A549 (cell line): ENCODE data around the gene THBS1. TPM values are rescaled to one million over a fixed set of nuclear protein-coding genes. Genes with fewer than 3 reads are reported as not detected.

ENCODE experiments used
- ATAC-seq, 2 experiments: fragments of 200-7000 bp in 1 of 2; fragments of >200 bp in 1 of 2; cut with Nextera tagmentation in 1 of 2; cut with Tn5 transposase in 1 of 2; 3 replicates each; pipeline versions ENCODE4 v1.8.0 to v1.9.1; 2018 to 2020; ENCODE audit warnings: mild to moderate bottlenecking in 1 of 2, moderate library complexity in 1 of 2
- CTCF ChIA-PET: fragments of 300-600 bp; sonication (Branson Sonifier 250); formaldehyde crosslinking; extraction: SDS; loops from one replicate; lab custom pipeline; 2021; ENCODE audit warnings: antibody characterized with exemption, inconsistent platforms; lab: Yijun Ruan, JAX
- POLR2A ChIA-PET: fragments of 350-600 bp; formaldehyde crosslinking; extraction: SDS; loops from one replicate; lab custom pipeline; 2021; ENCODE audit warnings: antibody characterized with exemption, inconsistent platforms; lab: Yijun Ruan, JAX
- DNase-seq, 2 experiments: peaks; one replicate each; pipeline versions ENCODE4 v3.0.0 to v3.0.0-alpha.2; 2011 to 2016; ENCODE audit warnings: low read depth in 1 of 2, low spot score in 1 of 2
- FAIRE-seq: peaks from 2 replicates; lab custom pipeline; 2011; peaks lifted over from hg19 to GRCh38; lab: Jason Lieb, UNC
- H3K27ac ChIP-seq, 2 experiments: fragments of >200 bp; sonication (Bioruptor Twin); formaldehyde crosslinking; 3 replicates each; pipeline ENCODE4 v1.5.1; 2016 to 2017
- H3K4me1 ChIP-seq: fragments of >200 bp; sonication (Bioruptor Twin); formaldehyde crosslinking; 3 replicates; pipeline ENCODE4 v1.6.1; 2016
- H3K4me2 ChIP-seq: fragments of >200 bp; sonication (Bioruptor Twin); formaldehyde crosslinking; 3 replicates; pipeline ENCODE4 v1.6.1; 2016
- H3K4me3 ChIP-seq: fragments of >200 bp; sonication (Bioruptor Twin); formaldehyde crosslinking; 3 replicates; pipeline ENCODE4 v1.5.1; 2016
- H3K9me3 ChIP-seq: fragments of >200 bp; sonication (Bioruptor Twin); formaldehyde crosslinking; 3 replicates; pipeline ENCODE4 v1.6.1; 2016
- BCL3 ChIP-seq: fragments of >200 bp; sonication (Bioruptor Twin); formaldehyde crosslinking; IDR thresholded peaks from 3 replicates; pipeline ENCODE4 v1.6.1; 2016
- CBX2 ChIP-seq: fragments of 200-600 bp; sonication (generic); IDR thresholded peaks from 2 replicates; pipeline ENCODE4 v1.6.1; 2016; ENCODE audit warnings: low read depth, mild to moderate bottlenecking, borderline replicate concordance
- CBX8 ChIP-seq: fragments of 200-600 bp; sonication (generic); IDR thresholded peaks from 2 replicates; pipeline ENCODE4 v1.6.1; 2016
- E2F6 ChIP-seq: IDR thresholded peaks from 2 replicates; pipeline ENCODE4 v1.6.1; 2012; ENCODE audit warnings: low read depth, borderline replicate concordance
- FOSL2 ChIP-seq, 2 experiments: fragments of 450-650 bp in 1 of 2; fragments of >200 bp in 1 of 2; sonication (Bioruptor Twin) in 1 of 2; formaldehyde crosslinking; IDR thresholded peaks; 2 replicates each; pipeline versions ENCODE4 v1.5.0 to v1.6.1; 2016 to 2020; ENCODE audit warnings: mild to moderate bottlenecking in 1 of 2, moderate library complexity in 1 of 2
- FOXS1 ChIP-seq: fragments of 250-450 bp; sonication (Bioruptor Pico); IDR thresholded peaks from 2 replicates; pipeline ENCODE4 v1.5.0; 2020; ENCODE audit warnings: mild to moderate bottlenecking, moderate library complexity
- GATA3 ChIP-seq: IDR thresholded peaks from 2 replicates; pipeline ENCODE4 v1.6.1; 2012; ENCODE audit warnings: borderline replicate concordance
- HOXA7 ChIP-seq: fragments of 250-450 bp; sonication (Bioruptor Pico); IDR thresholded peaks from 2 replicates; pipeline ENCODE4 v1.5.0; 2020; ENCODE audit warnings: mild to moderate bottlenecking, moderate library complexity
- HOXB13 ChIP-seq: fragments of 250-450 bp; sonication (Bioruptor Pico); IDR thresholded peaks from 2 replicates; pipeline ENCODE4 v1.5.0; 2020; ENCODE audit warnings: low read depth, mild to moderate bottlenecking, moderate library complexity
- JUN ChIP-seq, 2 experiments: fragments of >200 bp; sonication (Bioruptor Twin); formaldehyde crosslinking; IDR thresholded peaks; 2 replicates in 1 of 2; 3 replicates in 1 of 2; pipeline ENCODE4 v1.6.1; 2016 to 2017
- JUNB ChIP-seq: fragments of >200 bp; sonication (Bioruptor Twin); formaldehyde crosslinking; IDR thresholded peaks from 2 replicates; pipeline ENCODE4 v1.6.1; 2016
- KDM1A ChIP-seq: fragments of 200-600 bp; sonication (generic); IDR thresholded peaks from 2 replicates; pipeline ENCODE4 v1.6.1; 2016; ENCODE audit warnings: low read depth, mild to moderate bottlenecking
- MAX ChIP-seq: IDR thresholded peaks from 2 replicates; pipeline ENCODE4 v1.6.1; 2012
- MYC ChIP-seq: IDR thresholded peaks from 2 replicates; pipeline ENCODE4 v1.6.1; 2012; ENCODE audit warnings: mild to moderate bottlenecking, inconsistent platforms, low read length, improper control_type of control experiment, borderline replicate concordance
- PHF8 ChIP-seq: fragments of 200-600 bp; sonication (generic); IDR thresholded peaks from 2 replicates; pipeline ENCODE4 v1.6.1; 2016; ENCODE audit warnings: low read depth, mild to moderate bottlenecking, antibody characterized with exemption, moderate library complexity, borderline replicate concordance
- POLR2A ChIP-seq: IDR thresholded peaks from 2 replicates; pipeline ENCODE4 v1.6.1; 2012; ENCODE audit warnings: mild to moderate bottlenecking, low read length
- POLR2AphosphoS2 ChIP-seq: conservative IDR thresholded peaks from 2 replicates; pipeline ENCODE4 v1.6.1; 2012; ENCODE audit warnings: low read length, improper control_type of control experiment, inconsistent platforms
- RAD21 ChIP-seq, 2 experiments: fragments of >200 bp in 1 of 2; sonication (Bioruptor Twin) in 1 of 2; formaldehyde crosslinking in 1 of 2; IDR thresholded peaks in 1 of 2; conservative IDR thresholded peaks in 1 of 2; 2 replicates in 1 of 2; 3 replicates in 1 of 2; pipeline ENCODE4 v1.6.1; 2012 to 2018; ENCODE audit warnings: inconsistent platforms in 1 of 2
- RARB ChIP-seq: fragments of 250-450 bp; sonication (Bioruptor Pico); IDR thresholded peaks from 2 replicates; pipeline ENCODE4 v1.8.0; 2021; ENCODE audit warnings: mild to moderate bottlenecking, moderate library complexity
- RFX5 ChIP-seq: fragments of 450-650 bp; IDR thresholded peaks from 2 replicates; pipeline ENCODE4 v1.7.1; 2014; ENCODE audit warnings: antibody characterized with exemption, mild to moderate bottlenecking, moderate library complexity
- RNF2 ChIP-seq: fragments of 200-600 bp; sonication (generic); IDR thresholded peaks from 2 replicates; pipeline ENCODE4 v1.6.1; 2016; ENCODE audit warnings: low read depth, mild to moderate bottlenecking, antibody characterized with exemption, moderate library complexity, borderline replicate concordance
- USF2 ChIP-seq: fragments of 450-650 bp; IDR thresholded peaks from 2 replicates; pipeline ENCODE4 v1.6.1; 2014; ENCODE audit warnings: antibody characterized with exemption
- ZSCAN20 ChIP-seq: fragments of 250-450 bp; sonication (Bioruptor Pico); IDR thresholded peaks from 2 replicates; pipeline ENCODE4 v1.8.0; 2022; ENCODE audit warnings: mild to moderate bottlenecking, moderate library complexity
- WGBS: methylation state at CpG from one replicate; pipeline ENCODE4 v1.1.6; 2017; ENCODE audit errors: missing lambda C conversion rate; 5-methylcytosine and 5-hydroxymethylcytosine counted together
- polyA minus RNA-seq: library from RNA; depleted of rRNA, polyadenylated mRNA; stranded (reverse); fragments of >200 nt; gene quantifications from 2 replicates; pipeline ENCODE4 v1.2.3, GENCODE V29; 2011; rRNA and poly(A)+ RNA removed
- polyA plus RNA-seq, 4 experiments: library from polyadenylated mRNA; depleted of rRNA in 3 of 4; stranded (reverse); fragments of >200 nt; fragmentation: RNase III in 1 of 4; extraction: RNeasy Plus Mini Kit Qiagen cat#74134 plus additional on column Dnase treatment in 1 of 4; gene quantifications; 2 replicates in 3 of 4; 3 replicates in 1 of 4; pipeline ENCODE4 v1.2.3, GENCODE V29; 2011 to 2017

The THBS1 gene
- 46.8 and 53.5 TPM in 2 replicates for polyA plus RNA-seq (2011; rRNA removed)
- polyA plus RNA-seq (2012; cell fraction: cytosol; rRNA removed) = 34.1 and 36.8 TPM in 2 replicates
- 260 and 262 TPM in 2 replicates for polyA plus RNA-seq (2012; cell fraction: nucleus; rRNA removed)
- 54.4 to 63.5 TPM (median 54.9 TPM) in 3 replicates for polyA plus RNA-seq (2017; fragmentation: RNase III; extraction: RNeasy Plus Mini Kit Qiagen cat#74134 plus additional on column Dnase treatment)
- 374 and 456 TPM in 2 replicates for polyA minus RNA-seq

- TF ChIP-seq PHF8 (no peak; the same call in 1 of the 2 replicates), RFX5 (no peak), HOXB13 (CRISPR knock-in tag) (no peak), E2F6 (peak; percentile 67; the same call in 1 of the 2 replicates), BCL3 (peak; percentile 31; the same call in 1 of the 3 replicates), POLR2AphosphoS2 (no peak), FOXS1 (no peak), MYC (no peak), GATA3 (no peak; the same call in 1 of the 2 replicates), CBX8 (no peak), POLR2A (peak; percentile 98), CBX2 (no peak), MAX (peak; percentile 28; the same call in 1 of the 2 replicates), RNF2 (0 out of 2 replicates have a peak, but pooled peaks have one; percentile 71), ZSCAN20 (CRISPR knock-in tag) (no peak), RAD21 (conservative IDR thresholded peaks at IDR 0.05 in 1 of 2, IDR thresholded peaks at IDR 0.05 in 1 of 2) (peak in 1 of 2 experiments; percentile 9; a peak in 1 of 5 replicates), JUN (IDR thresholded peaks at IDR 0.05) (peak in 1 of 2 experiments; percentile 79; a peak in 3 of 5 replicates), USF2 (no peak), HOXA7 (no peak), RARB (CRISPR knock-in tag) (no peak), KDM1A (no peak)
- TF ChIP-seq, all 56 proteins: peak for 7
- FAIRE-seq = no peak
- peak within 1 kb of the TSS; percentile 87 to 99 for H3K27ac ChIP-seq
- H3K4me3 ChIP-seq = peak within 1 kb of the TSS; percentile 95
- peak; percentile 57 to 84 for DNase-seq
- peaks cover 37% of the 10 kb centered on the region for H3K4me1 ChIP-seq
- ATAC-seq = peak; percentile 75 to 83
- no peaks in the 10 kb centered on the region for H3K9me3 ChIP-seq
- CTCF ChIA-PET = interaction anchor here (0.6 to 5.0 kb wide), 63 partner anchors 10 to 1584 kb away, joined by 3 to 79 read pairs (median 4); partner anchors contain the start of gene FSIP1
- WGBS = 3% methylated on average over 8 of the region's 74 CpGs
- peak within 1 kb of the TSS; percentile 97 for H3K4me2 ChIP-seq
- POLR2A ChIA-PET = interaction anchor here (0.6 to 2.3 kb wide), 29 partner anchors 15 to 875 kb away, joined by 3 to 31 read pairs (median 3); no protein-coding TSS in a partner anchor
Measured at GRCh38 chr15:39580485-39581241, at the start of gene THBS1. Gene THBS1 (plus strand): TSS chr15:39581079. CDS start chr15:39581858, 779 bp downstream.

GRCh38 chr15:39534996-39535395, 45.9 kb upstream of the THBS1 start:
- POLR2A ChIA-PET = no interaction called here
- no peak overlapping the region for H3K27ac ChIP-seq
- TF ChIP-seq JUNB = no peak
- no peak for TF ChIP-seq FOSL2 (IDR thresholded peaks at IDR 0.05)
- TF ChIP-seq FOSL2 (CRISPR knock-in tag; IDR thresholded peaks at IDR 0.05) = no peak
- H3K9me3 ChIP-seq = no peaks in the 10 kb centered on the region
- ATAC-seq = no peak
- no peak for FAIRE-seq
- WGBS = 51% methylated on average over 4 of the region's 5 CpGs
- no peak overlapping the region for H3K4me2 ChIP-seq
- CTCF ChIA-PET = no interaction called here
- H3K4me1 ChIP-seq = no peaks in the 10 kb centered on the region
- no peak for DNase-seq
- H3K4me3 ChIP-seq = no peak overlapping the region
